Brain microvascular endothelial cell (primary cell): ENCODE measurements around the gene MPV17.

Source experiments
- DNase-seq: peaks from one replicate; pipeline ENCODE4 v3.0.0-alpha.2; 2020
- H3K27ac ChIP-seq: fragments of 250-450 bp; sonication (Bioruptor Pico); 2 replicates; pipeline ENCODE4 v1.5.1; 2020; ENCODE audit warnings: mild to moderate bottlenecking, moderate library complexity
- H3K27me3 ChIP-seq: fragments of 250-450 bp; sonication (Bioruptor Pico); replicated peaks from 2 replicates; pipeline ENCODE4 v1.5.1; 2020; ENCODE audit warnings: mild to moderate bottlenecking
- H3K36me3 ChIP-seq: fragments of 250-450 bp; sonication (Bioruptor Pico); replicated peaks from 2 replicates; pipeline ENCODE4 v1.5.1; 2020; ENCODE audit warnings: mild to moderate bottlenecking
- H3K4me3 ChIP-seq: 2 replicates; pipeline ENCODE4 v1.5.1; 2011; ENCODE audit warnings: low read depth, mild to moderate bottlenecking, control low read depth, low read length, moderate library complexity
- in situ Hi-C: cut with HindIII; loops from 2 replicates; pipeline ENCODE4 v1.10.0; 2017; ENCODE audit warnings: low sequenced_read_pairs, low pct_ligation_motif_present
- TF ChIP-seq, protein P1 (sequence below): IDR thresholded peaks from 2 replicates; pipeline ENCODE4 v1.5.1; 2011; ENCODE audit warnings: low read depth, mild to moderate bottlenecking, moderate library complexity, low read length, control low read depth, inconsistent platforms; ENCODE audit errors: missing control alignments

The MPV17 gene

DNA sequence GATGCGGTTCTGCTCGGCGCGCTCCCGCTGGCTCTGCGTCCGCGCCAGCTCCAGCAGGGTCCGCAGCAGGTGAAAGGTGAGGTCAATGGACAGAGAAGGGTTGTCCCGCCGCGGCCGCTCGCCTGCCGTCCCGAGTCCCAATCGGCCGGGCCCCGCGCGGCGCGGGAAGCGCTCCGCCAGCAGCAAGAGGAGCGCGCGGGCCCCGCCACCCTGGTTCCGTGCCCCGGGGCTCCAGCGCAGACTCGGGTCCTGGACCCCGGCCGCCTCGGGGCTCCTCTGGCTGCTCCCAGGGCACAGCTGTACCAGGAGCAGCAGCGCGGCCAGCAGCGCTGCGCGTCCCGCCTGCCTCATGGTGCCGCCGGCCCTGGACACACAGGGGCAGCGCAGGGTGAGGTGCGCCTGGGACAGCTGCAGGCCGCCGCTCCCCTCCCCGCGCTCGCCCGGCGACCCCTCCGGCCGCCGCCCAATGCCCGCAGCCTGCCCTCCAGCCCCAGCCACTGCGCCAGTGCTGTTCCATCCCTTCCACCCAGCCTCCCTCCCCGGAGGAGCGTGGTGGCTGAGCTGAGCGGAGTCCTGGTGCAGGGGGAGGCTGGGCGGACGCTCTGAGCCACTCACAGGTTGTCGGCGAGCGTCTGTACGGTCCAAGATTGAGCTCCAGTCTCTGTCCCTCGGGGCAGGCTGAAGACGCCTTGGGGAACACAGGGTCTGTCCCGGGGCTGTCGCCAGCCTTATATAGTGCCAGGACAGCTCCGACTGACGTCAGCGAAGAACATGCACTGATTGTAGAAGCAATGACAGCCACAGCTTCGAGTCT, 15.1 kb downstream of the MPV17 start:
- no peak overlapping the region for H3K4me3 ChIP-seq
- TF ChIP-seq, protein P1, sequence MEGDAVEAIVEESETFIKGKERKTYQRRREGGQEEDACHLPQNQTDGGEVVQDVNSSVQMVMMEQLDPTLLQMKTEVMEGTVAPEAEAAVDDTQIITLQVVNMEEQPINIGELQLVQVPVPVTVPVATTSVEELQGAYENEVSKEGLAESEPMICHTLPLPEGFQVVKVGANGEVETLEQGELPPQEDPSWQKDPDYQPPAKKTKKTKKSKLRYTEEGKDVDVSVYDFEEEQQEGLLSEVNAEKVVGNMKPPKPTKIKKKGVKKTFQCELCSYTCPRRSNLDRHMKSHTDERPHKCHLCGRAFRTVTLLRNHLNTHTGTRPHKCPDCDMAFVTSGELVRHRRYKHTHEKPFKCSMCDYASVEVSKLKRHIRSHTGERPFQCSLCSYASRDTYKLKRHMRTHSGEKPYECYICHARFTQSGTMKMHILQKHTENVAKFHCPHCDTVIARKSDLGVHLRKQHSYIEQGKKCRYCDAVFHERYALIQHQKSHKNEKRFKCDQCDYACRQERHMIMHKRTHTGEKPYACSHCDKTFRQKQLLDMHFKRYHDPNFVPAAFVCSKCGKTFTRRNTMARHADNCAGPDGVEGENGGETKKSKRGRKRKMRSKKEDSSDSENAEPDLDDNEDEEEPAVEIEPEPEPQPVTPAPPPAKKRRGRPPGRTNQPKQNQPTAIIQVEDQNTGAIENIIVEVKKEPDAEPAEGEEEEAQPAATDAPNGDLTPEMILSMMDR: no peak

DNA sequence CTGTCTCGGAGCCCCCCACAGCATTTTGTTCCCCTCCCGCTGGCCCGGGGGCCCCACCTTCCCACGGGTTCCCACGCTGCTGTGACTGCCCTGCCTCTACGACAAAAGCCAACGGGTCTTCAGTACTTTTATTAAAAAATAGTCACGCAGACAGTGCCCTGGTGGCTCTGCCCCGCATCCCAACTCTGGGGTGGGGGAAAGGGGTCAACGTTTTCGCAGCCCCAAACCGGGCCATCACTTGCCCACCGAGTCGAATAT, 15.7 kb downstream of the MPV17 start:
- in situ Hi-C loops: no loop called here
- Histone ChIP-seq H3K36me3 (peaks cover 3% of the 10 kb centered on the region), H3K27me3 (peaks cover 37% of the 10 kb centered on the region)

More for the DNA sequence above, 15.1 kb downstream of the MPV17 start:
- Histone ChIP-seq H3K27me3 (peaks cover 37% of the 10 kb centered on the region), H3K27ac (no peak overlapping the region), H3K36me3 (peaks cover 3% of the 10 kb centered on the region)
- DNase-seq: no peak
- in situ Hi-C loops: no loop called here

DNA sequence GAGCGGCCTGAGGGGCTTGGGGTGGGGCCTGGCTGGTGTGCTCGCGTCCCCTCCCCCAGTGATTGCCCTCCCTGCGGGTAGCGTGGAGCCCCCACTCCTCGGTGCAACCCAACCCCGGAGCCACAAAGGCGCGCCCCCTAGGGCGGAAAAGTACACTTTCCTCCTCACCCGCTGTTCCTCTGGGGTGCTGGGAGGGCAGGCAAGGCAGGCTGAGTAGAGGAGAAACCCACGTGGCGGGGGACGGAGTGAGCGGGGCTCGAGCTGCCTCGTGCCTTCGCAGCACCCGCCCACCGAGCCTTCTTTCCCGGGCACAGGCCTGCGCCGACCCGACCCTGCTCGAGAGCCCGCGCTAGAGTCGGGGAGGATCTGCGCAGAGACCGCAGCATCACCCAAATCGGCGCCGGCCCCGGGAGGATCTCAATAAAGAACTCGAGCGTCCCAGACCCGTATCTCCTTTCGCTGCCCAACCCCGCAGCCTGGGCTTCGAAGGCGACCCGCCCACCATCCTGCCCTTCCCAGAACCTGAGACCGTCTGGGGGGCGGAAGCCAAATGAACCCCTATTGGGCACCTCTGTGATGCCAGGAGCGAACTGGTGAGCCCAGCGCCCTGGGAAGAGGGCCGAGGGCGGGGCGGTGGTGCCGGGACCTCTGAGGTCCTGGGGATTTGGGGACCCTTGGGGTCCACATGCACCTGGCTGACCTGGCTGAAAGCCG, 16.2 kb downstream of the MPV17 start:
- in situ Hi-C loops: no loop called here
- Histone ChIP-seq H3K4me3 (no peak overlapping the region), H3K36me3 (peaks cover 3% of the 10 kb centered on the region), H3K27ac (no peak overlapping the region), H3K27me3 (peaks cover 37% of the 10 kb centered on the region)
- TF ChIP-seq, protein P1: no peak
- DNase-seq: no peak

More for the DNA sequence above, 15.7 kb downstream of the MPV17 start:
- no peak overlapping the region for H3K4me3 ChIP-seq
- TF ChIP-seq, protein P1: no peak
- DNase-seq: no peak
- no peak overlapping the region for H3K27ac ChIP-seq

DNA sequence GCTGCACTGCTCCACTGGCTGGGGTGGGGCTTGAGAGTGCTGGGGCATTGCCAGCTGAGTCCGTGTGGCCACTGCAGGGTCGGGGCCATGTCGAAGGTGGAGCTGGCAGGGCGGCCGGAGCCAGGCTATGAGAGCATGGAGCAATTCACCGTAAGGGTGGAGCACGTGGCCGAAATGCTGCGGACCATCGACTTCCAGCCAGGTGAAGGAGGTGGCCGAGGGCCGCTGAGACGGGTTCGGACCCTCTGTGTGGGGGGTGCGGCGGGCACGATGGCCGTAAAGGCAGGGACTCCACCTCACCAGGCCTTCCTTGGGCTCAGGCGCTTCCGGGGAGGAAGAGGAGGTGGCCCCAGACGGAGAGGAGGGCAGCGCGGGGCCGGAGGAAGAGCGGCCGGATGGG, 16.8 kb downstream of the MPV17 start:
- no peak overlapping the region for H3K27ac ChIP-seq
- peaks cover 3% of the 10 kb centered on the region for H3K36me3 ChIP-seq
- H3K27me3 ChIP-seq: peaks cover 37% of the 10 kb centered on the region
- no peak overlapping the region for H3K4me3 ChIP-seq
- in situ Hi-C loops: no loop called here
- TF ChIP-seq, protein P1: no peak
- no peak for DNase-seq

DNA sequence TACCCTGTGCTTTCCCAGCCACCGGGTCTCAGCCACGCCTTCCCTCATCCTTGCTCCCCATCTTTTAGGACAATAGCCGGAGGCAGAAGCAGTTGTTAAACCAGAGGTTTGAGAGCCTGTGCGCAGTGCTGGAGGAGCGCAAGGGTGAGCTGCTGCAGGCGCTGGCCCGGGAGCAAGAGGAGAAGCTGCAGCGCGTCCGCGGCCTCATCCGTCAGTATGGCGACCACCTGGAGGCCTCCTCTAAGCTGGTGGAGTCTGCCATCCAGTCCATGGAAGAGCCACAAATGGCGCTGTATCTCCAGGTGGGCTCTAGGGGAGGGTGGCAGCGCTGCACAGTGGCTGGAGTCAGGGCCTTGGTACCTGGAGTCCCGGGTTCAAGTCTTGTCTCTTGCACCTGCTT, 17.4 kb downstream of the MPV17 start:
- Histone ChIP-seq H3K27ac (no peak overlapping the region), H3K4me3 (no peak overlapping the region), H3K27me3 (peaks cover 37% of the 10 kb centered on the region), H3K36me3 (peaks cover 3% of the 10 kb centered on the region)
- no peak for DNase-seq
- TF ChIP-seq, protein P1: no peak
- in situ Hi-C loops: no loop called here
